ENCODE data around the gene HSD17B14. TPM values are rescaled to one million over a fixed set of nuclear protein-coding genes. Genes with fewer than 3 reads are reported as not detected.
A peak's percentile ranks its signal among the peaks of the same experiment; 100 is the strongest.
"Not testable (repeated sequence)": the region's sequence is repeated elsewhere in the genome, so short reads cannot be mapped to it uniquely, and the experiment has no call there.

HSD17B14 gene
- total and polyA plus RNA-seq, 9 donors = 1.9 to 8.3 (median 4.2) TPM

DNA sequence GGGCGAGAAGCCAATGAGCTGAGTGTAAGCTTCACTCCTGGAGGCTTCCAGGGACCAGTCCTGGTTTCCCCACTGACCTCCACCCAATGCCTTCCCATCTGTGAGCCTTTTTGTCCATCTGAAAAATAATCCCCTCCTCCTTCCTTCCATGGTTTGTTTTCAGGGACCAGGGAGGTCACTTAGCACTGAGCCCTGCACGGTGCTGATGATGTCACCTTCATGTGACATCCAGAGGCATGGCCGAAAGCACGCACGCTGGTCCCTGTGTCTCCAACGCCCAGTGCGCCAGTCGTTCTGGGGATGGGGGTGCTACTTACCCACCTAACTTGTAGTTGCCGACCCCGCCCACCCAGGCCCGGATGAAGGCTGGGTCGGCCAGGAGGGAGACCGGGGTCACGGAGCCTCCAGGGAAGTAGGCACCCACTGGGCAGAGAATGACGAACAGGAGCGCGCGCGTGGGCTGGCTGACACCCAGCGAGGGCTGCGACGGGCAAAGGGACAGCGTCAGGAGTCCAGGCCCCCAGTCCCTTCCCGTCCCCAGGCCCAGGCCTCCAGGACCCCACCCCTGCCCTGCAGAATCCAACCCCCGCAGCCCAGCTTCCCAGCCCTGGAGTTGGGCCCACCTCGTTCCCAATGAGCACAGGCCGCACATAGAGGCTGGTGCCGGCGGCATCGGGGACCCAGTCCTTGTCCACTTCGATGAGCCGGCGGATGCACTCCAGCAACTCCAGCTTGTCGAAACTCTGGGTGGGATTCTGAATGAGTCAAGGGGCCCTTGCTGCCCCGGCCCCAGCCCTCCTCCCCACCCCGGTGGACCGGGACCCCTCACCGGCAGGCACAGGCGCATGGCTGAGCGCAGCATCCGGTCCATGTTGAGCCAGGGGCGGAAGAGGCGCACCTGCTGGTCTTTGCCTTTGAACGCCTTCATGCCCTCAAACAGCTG lies 36.7 kb downstream of the HSD17B14 start:
- Histone ChIP-seq H3K27ac (ENCODE audit: low read length) (peak overlapping the region; percentile 18), H3K4me1 (ENCODE audit: control insufficient read depth, insufficient read depth, low read length) (peaks cover 19% of the 10 kb centered on the region), H3K4me3 (ENCODE audit: low read length) (no peak overlapping the region), H3K36me3 (ENCODE audit: control insufficient read depth, insufficient read depth, low read length) (no peaks in the 10 kb centered on the region), H3K9me3 (replicated peaks; ENCODE audit: control insufficient read depth, low read depth, low read length) (no peaks in the 10 kb centered on the region), H3K27me3 (ENCODE audit: control insufficient read depth, insufficient read depth, low read length) (no peaks in the 10 kb centered on the region)
- WGBS (ENCODE audit: insufficient coverage) = 89% methylated on average over 33 of the region's 44 CpGs
- no peak for DNase-seq

DNA sequence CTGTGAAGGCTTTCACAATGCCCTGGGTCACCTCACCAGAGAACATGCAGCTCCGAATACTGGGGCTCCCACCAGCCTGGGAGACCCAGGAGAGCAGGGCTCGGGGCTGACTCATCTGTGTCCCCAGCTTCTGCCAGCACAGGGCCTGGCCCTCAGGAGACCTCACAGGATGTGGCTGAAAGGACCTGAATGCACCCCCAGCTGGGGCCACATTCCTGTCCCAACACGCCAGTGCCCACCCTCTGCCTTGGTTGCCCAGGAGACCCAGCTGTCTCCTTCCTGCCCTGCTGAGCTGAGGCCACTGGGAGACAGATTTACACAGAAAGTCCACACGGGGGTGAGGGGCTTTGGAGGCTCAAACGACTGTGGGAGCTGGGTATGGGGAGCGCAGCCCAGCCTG lies 37.4 kb downstream of the HSD17B14 start:
- no peak for DNase-seq
- H3K4me3 ChIP-seq (ENCODE audit: low read length) = no peak overlapping the region
- 61% methylated on average over 4 of the region's 6 CpGs for WGBS (ENCODE audit: insufficient coverage)
- peaks cover 19% of the 10 kb centered on the region for H3K4me1 ChIP-seq (ENCODE audit: control insufficient read depth, insufficient read depth, low read length)
- H3K27ac ChIP-seq (ENCODE audit: low read length) = peak overlapping the region; percentile 18
- H3K36me3 ChIP-seq (ENCODE audit: control insufficient read depth, insufficient read depth, low read length) = no peaks in the 10 kb centered on the region
- H3K27me3 ChIP-seq (ENCODE audit: control insufficient read depth, insufficient read depth, low read length) = no peaks in the 10 kb centered on the region
- no peaks in the 10 kb centered on the region for H3K9me3 ChIP-seq (replicated peaks; ENCODE audit: control insufficient read depth, low read depth, low read length)

DNA sequence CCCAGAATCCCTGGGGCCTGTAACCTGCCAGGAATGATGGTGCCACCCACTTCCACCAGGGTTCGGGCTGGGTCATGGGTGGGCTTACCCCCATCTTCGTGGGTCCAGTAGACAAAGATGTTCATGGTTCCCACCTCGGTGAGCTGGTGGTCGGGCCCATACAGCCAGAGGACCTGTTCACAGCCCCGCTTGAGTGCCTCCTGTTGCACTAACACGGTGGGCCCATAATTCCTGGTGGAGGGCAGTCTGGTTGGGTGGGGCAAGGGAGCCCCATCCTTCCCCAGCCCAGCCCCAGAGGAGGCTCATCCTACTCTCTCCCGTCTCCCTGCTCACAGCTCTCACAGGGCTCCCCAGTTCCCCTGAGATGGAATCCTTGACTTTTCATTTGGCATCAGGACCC lies 39.2 kb downstream of the HSD17B14 start:
- Histone ChIP-seq H3K27ac (ENCODE audit: low read length) (no peak overlapping the region), H3K4me3 (ENCODE audit: low read length) (no peak overlapping the region), H3K36me3 (ENCODE audit: control insufficient read depth, insufficient read depth, low read length) (no peaks in the 10 kb centered on the region), H3K9me3 (replicated peaks; ENCODE audit: control insufficient read depth, low read depth, low read length) (no peaks in the 10 kb centered on the region), H3K4me1 (ENCODE audit: control insufficient read depth, insufficient read depth, low read length) (peaks cover 19% of the 10 kb centered on the region), H3K27me3 (ENCODE audit: control insufficient read depth, insufficient read depth, low read length) (no peaks in the 10 kb centered on the region)
- 84% methylated on average over 6 of the region's 7 CpGs for WGBS (ENCODE audit: insufficient coverage)
- no peak for DNase-seq

DNA sequence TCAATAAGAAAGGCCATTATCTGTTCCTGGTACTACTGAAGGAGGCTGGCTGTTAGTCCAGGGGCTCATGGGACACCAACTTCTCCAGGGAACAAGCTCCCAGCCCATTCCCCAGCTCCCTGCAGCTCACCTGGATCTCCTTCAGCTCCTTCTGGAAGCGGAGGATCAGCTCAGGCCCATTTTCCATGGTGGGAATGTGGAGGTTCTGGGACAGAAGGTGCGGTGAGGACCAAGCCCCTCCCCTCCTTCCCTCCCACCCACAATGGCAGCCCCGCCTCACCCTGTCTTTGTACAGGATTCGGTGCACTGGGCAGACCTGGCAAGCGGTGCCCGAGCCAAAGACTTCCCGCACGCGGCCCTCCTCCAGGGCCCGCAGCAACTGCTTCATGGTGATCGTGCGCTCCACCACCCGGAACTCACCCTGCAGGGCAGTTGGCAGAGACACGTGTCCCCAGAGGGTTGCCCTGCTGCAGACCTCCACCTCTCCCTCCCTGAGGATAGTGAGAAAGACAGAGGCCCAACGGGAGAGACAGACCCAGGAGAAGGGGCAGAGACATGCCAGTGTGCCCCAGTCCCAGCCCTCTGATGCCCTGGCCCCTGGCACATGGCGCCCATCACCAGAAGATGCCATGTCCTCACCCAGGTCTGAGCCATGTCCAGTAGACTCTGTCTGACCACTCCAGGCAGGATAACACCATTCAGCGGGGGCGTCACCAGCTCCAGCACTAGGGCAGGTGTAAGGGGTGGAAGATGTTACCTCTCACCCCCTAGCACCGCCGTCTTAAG lies 39.8 kb downstream of the HSD17B14 start:
- DNase-seq = no peak
- peaks cover 19% of the 10 kb centered on the region for H3K4me1 ChIP-seq (ENCODE audit: control insufficient read depth, insufficient read depth, low read length)
- WGBS (ENCODE audit: insufficient coverage) = 93% methylated on average over 12 of the region's 20 CpGs
- no peaks in the 10 kb centered on the region for H3K27me3 ChIP-seq (ENCODE audit: control insufficient read depth, insufficient read depth, low read length)
- H3K9me3 ChIP-seq (replicated peaks; ENCODE audit: control insufficient read depth, low read depth, low read length) = no peaks in the 10 kb centered on the region
- H3K4me3 ChIP-seq (ENCODE audit: low read length) = no peak overlapping the region
- H3K36me3 ChIP-seq (ENCODE audit: control insufficient read depth, insufficient read depth, low read length) = no peaks in the 10 kb centered on the region
- peak overlapping the region; percentile 88 for H3K27ac ChIP-seq (ENCODE audit: low read length)

DNA sequence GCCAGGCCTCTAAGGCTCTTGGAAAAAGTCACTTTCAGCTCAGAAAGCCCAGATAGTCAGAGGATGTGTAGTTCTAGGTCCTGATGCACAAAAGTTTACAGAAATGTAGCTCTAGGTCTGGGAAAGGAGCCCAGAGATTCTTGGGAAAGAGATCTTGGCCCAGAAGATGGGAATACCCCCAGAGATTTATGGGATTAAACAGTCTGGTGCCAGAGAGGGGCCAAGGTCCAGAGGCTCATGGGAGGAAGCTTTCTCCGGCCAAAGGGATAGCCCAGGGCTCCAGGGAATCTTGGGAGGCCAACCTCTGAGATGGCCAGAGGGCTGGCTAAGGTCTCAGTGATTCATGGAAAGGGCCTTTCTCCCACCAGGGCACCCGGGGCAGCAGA lies 40.6 kb downstream of the HSD17B14 start:
- Histone ChIP-seq H3K27me3 (ENCODE audit: control insufficient read depth, insufficient read depth, low read length) (no peaks in the 10 kb centered on the region), H3K4me3 (ENCODE audit: low read length) (no peak overlapping the region), H3K9me3 (replicated peaks; ENCODE audit: control insufficient read depth, low read depth, low read length) (no peaks in the 10 kb centered on the region), H3K27ac (ENCODE audit: low read length) (peak overlapping the region; percentile 88), H3K36me3 (ENCODE audit: control insufficient read depth, insufficient read depth, low read length) (no peaks in the 10 kb centered on the region), H3K4me1 (ENCODE audit: control insufficient read depth, insufficient read depth, low read length) (peaks cover 19% of the 10 kb centered on the region)
- 46% methylated on average over 2 of the region's 2 CpGs for WGBS (ENCODE audit: insufficient coverage)
- no peak for DNase-seq

DNA sequence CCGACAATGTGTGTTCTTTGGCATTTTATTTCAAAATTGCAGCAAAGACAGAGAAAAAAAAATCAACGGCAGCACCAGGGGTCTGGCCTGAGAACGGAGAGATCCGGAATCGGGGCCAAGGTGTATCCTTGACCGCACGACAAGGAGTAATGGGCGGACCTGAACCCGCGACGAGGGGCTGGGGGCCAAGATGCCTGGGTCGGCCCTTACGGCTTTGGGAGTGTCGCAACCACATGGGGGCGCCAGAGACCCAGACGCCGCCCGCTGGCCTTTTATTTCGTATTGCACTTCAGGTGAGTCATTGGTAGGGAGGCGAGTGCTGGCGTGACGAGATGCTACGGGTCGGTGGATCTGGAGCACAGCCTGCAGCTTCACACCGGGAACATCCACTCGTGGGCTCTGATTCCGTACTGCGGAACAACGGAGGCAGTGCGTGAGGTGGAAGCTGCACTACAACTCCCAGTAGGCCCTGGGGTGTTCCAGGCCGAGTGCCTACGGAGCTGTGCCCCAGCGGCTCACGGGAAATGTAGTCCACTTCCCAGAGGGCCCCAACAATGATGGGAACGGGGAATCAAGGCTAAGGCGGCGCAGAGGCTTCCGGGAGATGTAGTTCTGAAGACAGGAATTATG lies 41.1 kb downstream of the HSD17B14 start:
- DNase-seq = peak; percentile 98
- Histone ChIP-seq H3K27ac (ENCODE audit: low read length) (peak overlapping the region; percentile 88), H3K27me3 (ENCODE audit: control insufficient read depth, insufficient read depth, low read length) (no peaks in the 10 kb centered on the region), H3K9me3 (replicated peaks; ENCODE audit: control insufficient read depth, low read depth, low read length) (no peaks in the 10 kb centered on the region), H3K4me3 (ENCODE audit: low read length) (peak overlapping the region; percentile 56), H3K4me1 (ENCODE audit: control insufficient read depth, insufficient read depth, low read length) (peaks cover 19% of the 10 kb centered on the region), H3K36me3 (ENCODE audit: control insufficient read depth, insufficient read depth, low read length) (no peaks in the 10 kb centered on the region)
- 2% methylated on average over 38 of the region's 38 CpGs for WGBS (ENCODE audit: insufficient coverage)

DNA sequence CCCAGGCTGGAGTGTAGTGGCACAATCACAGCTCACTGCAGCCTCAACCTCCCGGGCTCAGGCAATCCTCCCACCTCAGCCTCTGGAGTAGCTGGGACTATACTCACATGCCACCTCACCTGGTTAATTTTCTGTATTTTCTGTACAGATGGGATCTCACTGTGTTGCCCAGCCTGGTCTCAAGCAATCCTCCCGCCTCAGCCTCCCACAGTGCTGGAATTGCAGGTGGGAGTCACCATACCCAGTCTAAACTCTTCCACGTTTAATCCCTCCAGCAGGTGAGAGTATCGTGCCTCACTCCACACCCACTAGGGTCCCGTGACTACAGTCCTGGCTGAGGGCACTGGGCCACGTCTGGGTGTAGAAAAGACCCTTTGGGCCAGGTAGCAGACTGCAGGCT lies 42.0 kb downstream of the HSD17B14 start:
- H3K27me3 ChIP-seq (ENCODE audit: control insufficient read depth, insufficient read depth, low read length) = no peaks in the 10 kb centered on the region
- H3K4me3 ChIP-seq (ENCODE audit: low read length) = no peak overlapping the region
- 86% methylated on average over 4 of the region's 6 CpGs for WGBS (ENCODE audit: insufficient coverage)
- H3K36me3 ChIP-seq (ENCODE audit: control insufficient read depth, insufficient read depth, low read length) = no peaks in the 10 kb centered on the region
- no peak overlapping the region for H3K27ac ChIP-seq (ENCODE audit: low read length)
- DNase-seq = no peak
- H3K9me3 ChIP-seq (replicated peaks; ENCODE audit: control insufficient read depth, low read depth, low read length) = no peaks in the 10 kb centered on the region
- peaks cover 17% of the 10 kb centered on the region for H3K4me1 ChIP-seq (ENCODE audit: control insufficient read depth, insufficient read depth, low read length)

DNA sequence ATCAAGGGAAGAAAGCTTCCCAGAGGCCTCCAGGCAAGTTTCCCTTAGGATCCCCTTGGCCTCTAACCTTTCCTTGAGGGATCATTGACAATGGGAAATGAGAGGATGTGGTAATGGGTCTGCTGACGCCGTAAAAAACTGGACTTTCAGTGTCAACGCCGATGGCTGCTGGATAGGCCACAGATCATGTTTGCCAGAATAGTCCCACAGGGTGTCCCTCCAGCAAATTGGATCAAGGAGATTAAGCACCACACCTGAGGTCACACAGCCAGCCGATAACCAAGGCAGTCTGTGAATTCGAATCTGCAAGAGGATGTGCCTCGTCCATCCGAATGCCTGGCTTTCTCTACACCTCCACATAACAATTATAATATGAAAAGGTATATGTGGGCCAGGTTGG lies 43.0 kb downstream of the HSD17B14 start:
- no peak for DNase-seq
- H3K4me3 ChIP-seq (ENCODE audit: low read length) = no peak overlapping the region
- no peaks in the 10 kb centered on the region for H3K27me3 ChIP-seq (ENCODE audit: control insufficient read depth, insufficient read depth, low read length)
- WGBS (ENCODE audit: insufficient coverage) = 79% methylated on average over 4 of the region's 8 CpGs
- no peaks in the 10 kb centered on the region for H3K36me3 ChIP-seq (ENCODE audit: control insufficient read depth, insufficient read depth, low read length)
- H3K4me1 ChIP-seq (ENCODE audit: control insufficient read depth, insufficient read depth, low read length) = peaks cover 12% of the 10 kb centered on the region
- no peaks in the 10 kb centered on the region for H3K9me3 ChIP-seq (replicated peaks; ENCODE audit: control insufficient read depth, low read depth, low read length)
- no peak overlapping the region for H3K27ac ChIP-seq (ENCODE audit: low read length)

DNA sequence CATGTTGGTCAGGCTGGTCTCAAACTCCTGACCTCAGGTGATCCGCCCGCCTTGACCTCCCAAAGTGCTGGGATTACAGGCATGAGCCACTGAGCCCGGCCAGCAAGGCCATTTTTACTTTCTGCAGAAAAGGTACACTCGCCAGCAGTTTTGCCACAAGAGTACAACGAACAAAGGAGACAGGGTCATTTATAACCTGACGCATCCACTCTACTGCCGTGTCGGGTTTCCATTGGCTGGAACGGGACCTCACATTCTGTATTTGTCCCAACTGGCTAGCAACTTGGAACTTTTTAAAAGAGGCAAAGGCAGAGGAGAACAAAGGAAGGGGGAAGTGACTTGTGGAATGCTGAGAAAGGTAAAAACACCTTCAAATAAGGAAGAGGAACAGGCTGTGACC lies 49.0 kb downstream of the HSD17B14 start:
- H3K27me3 ChIP-seq (ENCODE audit: control insufficient read depth, insufficient read depth, low read length); H3K4me3 ChIP-seq (ENCODE audit: low read length); H3K9me3 ChIP-seq (replicated peaks; ENCODE audit: control insufficient read depth, low read depth, low read length); H3K27ac ChIP-seq (ENCODE audit: low read length); H3K36me3 ChIP-seq (ENCODE audit: control insufficient read depth, insufficient read depth, low read length); H3K4me1 ChIP-seq (ENCODE audit: control insufficient read depth, insufficient read depth, low read length); DNase-seq: not testable (repeated sequence)
- 92% methylated on average over 9 of the region's 9 CpGs for WGBS (ENCODE audit: insufficient coverage)

DNA sequence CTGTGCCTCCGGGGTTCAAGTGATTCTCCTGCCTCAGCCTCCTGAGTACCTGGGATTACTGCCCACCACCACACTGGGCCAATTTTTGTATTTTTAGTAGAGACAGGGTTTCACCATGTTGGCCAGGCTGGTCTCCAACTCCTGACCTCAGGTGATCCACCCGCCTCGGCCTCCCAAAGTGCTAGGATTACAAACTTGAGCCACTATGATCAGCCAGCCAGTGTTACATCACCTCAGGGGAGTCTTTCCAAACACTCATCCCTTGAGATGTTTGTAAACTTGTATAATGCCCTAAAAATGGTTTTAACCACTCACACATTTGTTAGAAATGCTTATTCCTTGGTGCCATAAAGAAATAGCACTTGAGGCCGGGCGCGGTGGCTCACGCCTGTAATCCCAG lies 49.9 kb downstream of the HSD17B14 start:
- H3K4me1 ChIP-seq (ENCODE audit: control insufficient read depth, insufficient read depth, low read length); H3K36me3 ChIP-seq (ENCODE audit: control insufficient read depth, insufficient read depth, low read length); H3K27ac ChIP-seq (ENCODE audit: low read length); H3K4me3 ChIP-seq (ENCODE audit: low read length); H3K9me3 ChIP-seq (replicated peaks; ENCODE audit: control insufficient read depth, low read depth, low read length); H3K27me3 ChIP-seq (ENCODE audit: control insufficient read depth, insufficient read depth, low read length); DNase-seq: not testable (repeated sequence)
- WGBS (ENCODE audit: insufficient coverage) = 100% methylated on average over 4 of the region's 7 CpGs

Measured in muscle of leg (tissue), 11 donors.